ENCODE data around the gene SARS1.
"Not testable (repeated sequence)": the region's sequence is repeated elsewhere in the genome, so short reads cannot be mapped to it uniquely, and the experiment has no call there.

Gene SARS1, protein sequence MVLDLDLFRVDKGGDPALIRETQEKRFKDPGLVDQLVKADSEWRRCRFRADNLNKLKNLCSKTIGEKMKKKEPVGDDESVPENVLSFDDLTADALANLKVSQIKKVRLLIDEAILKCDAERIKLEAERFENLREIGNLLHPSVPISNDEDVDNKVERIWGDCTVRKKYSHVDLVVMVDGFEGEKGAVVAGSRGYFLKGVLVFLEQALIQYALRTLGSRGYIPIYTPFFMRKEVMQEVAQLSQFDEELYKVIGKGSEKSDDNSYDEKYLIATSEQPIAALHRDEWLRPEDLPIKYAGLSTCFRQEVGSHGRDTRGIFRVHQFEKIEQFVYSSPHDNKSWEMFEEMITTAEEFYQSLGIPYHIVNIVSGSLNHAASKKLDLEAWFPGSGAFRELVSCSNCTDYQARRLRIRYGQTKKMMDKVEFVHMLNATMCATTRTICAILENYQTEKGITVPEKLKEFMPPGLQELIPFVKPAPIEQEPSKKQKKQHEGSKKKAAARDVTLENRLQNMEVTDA

GRCh38 chr1:109213824-109214693 is at the start of gene SARS1:
SARS1 (plus strand) TSS chr1:109213918; CDS start chr1:109213993, 75 bp downstream.
- H3K27me3 Mint-ChIP-seq, result no peaks in the 10 kb centered on the region
- peaks cover 37% of the 10 kb centered on the region for H3K4me1 Mint-ChIP-seq (ENCODE audit: low read depth)
- peaks cover 13% of the 10 kb centered on the region for H3K36me3 Mint-ChIP-seq
- peak within 1 kb of the TSS; percentile 94 for H3K27ac Mint-ChIP-seq
- no peaks in the 10 kb centered on the region for H3K9me3 Mint-ChIP-seq (ENCODE audit: low read depth)
- H3K4me3 Mint-ChIP-seq, result peak within 1 kb of the TSS; percentile 98

DNA sequence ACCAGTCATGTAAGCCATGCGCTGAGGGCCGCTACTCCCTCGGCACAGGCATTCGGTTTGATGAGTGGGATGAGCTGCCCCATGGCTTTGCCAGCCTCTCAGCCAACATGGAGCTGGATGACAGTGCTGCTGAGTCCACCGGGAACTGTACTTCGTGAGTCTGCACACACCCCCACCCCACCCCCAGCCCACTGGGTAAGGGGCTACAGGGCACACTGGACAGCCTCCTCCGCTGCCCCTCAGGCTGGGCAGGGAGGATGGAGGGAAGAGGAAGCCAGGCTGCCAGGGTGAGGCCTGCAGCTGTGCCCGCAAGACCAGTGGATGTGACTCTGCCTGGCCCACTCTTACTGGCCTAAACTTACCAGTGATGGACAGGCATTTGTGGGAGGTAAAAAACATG is 49.2 kb upstream of the SARS1 start:
- H3K4me3 Mint-ChIP-seq, result no peak overlapping the region
- H3K27me3 Mint-ChIP-seq, result no peaks in the 10 kb centered on the region
- no peaks in the 10 kb centered on the region for H3K9me3 Mint-ChIP-seq (ENCODE audit: low read depth)
- H3K27ac Mint-ChIP-seq, result no peak overlapping the region
- peaks cover 11% of the 10 kb centered on the region for H3K36me3 Mint-ChIP-seq
- H3K4me1 Mint-ChIP-seq (ENCODE audit: low read depth), result peaks cover 12% of the 10 kb centered on the region

DNA sequence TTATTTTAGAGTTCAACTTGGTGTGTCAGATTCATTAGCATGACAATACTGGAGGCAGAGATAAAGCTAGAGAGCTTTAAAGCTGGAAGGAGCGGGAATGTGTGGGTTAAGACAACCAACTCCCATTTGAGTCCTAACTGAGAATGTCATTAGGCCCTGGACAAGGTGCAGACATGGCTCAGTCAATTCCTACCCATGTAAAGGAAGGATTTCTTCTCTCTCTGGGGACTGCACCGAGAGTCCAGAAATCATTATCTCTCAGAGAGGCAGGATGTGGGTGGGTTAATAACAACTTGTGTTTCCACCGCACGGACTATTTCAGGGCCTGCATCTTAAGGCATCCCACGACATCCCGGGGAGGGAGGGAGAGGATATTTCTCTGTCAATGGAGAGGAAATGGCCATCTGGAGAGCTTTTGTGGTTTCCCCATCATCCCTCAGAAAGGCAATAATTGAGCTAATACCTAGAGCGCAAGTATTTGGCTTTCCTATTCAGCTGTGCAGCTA is 46.7 kb upstream of the SARS1 start:
- no peak overlapping the region for H3K27ac Mint-ChIP-seq
- H3K4me1 Mint-ChIP-seq (ENCODE audit: low read depth), result peaks cover 7% of the 10 kb centered on the region
- H3K36me3 Mint-ChIP-seq, result peaks cover 8% of the 10 kb centered on the region
- H3K9me3 Mint-ChIP-seq (ENCODE audit: low read depth), result no peaks in the 10 kb centered on the region
- no peak overlapping the region for H3K4me3 Mint-ChIP-seq
- H3K27me3 Mint-ChIP-seq, result no peaks in the 10 kb centered on the region

GRCh38 chr1:109170035-109170764 is 43.5 kb upstream of the SARS1 start:
- Mint-ChIP-seq H3K27ac (no peak overlapping the region), H3K9me3 (ENCODE audit: low read depth) (no peaks in the 10 kb centered on the region), H3K36me3 (peaks cover 8% of the 10 kb centered on the region), H3K4me1 (ENCODE audit: low read depth) (no peaks in the 10 kb centered on the region), H3K4me3 (no peak overlapping the region), H3K27me3 (no peaks in the 10 kb centered on the region)

DNA sequence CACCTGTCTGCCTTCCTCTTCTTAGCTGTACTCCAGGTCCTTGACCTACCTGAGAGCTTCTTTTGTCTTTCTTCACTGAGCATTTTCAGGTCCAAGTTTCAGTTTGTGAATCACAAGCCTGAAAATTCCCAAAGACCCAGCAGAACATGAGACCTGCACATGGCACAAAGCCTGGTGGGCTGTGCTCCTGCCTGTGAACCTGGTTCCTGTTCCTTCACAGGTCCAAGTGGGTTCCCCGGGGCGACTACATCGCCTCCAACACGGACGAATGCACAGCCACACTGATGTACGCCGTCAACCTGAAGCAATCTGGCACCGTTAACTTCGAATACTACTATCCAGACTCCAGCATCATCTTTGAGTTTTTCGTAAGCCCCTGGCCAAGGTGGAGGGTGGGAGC is 42.1 kb upstream of the SARS1 start:
- no peaks in the 10 kb centered on the region for H3K4me1 Mint-ChIP-seq (ENCODE audit: low read depth)
- H3K4me3 Mint-ChIP-seq, result no peak overlapping the region
- no peaks in the 10 kb centered on the region for H3K27me3 Mint-ChIP-seq
- no peaks in the 10 kb centered on the region for H3K9me3 Mint-ChIP-seq (ENCODE audit: low read depth)
- H3K36me3 Mint-ChIP-seq, result peaks cover 14% of the 10 kb centered on the region
- no peak overlapping the region for H3K27ac Mint-ChIP-seq

- not testable (repeated sequence) for H3K36me3 Mint-ChIP-seq; H3K27me3 Mint-ChIP-seq; H3K27ac Mint-ChIP-seq; H3K4me1 Mint-ChIP-seq (ENCODE audit: low read depth); H3K9me3 Mint-ChIP-seq (ENCODE audit: low read depth); H3K4me3 Mint-ChIP-seq
Observed at GRCh38 chr1:109176349-109176748, 37.4 kb upstream of the SARS1 start.

DNA sequence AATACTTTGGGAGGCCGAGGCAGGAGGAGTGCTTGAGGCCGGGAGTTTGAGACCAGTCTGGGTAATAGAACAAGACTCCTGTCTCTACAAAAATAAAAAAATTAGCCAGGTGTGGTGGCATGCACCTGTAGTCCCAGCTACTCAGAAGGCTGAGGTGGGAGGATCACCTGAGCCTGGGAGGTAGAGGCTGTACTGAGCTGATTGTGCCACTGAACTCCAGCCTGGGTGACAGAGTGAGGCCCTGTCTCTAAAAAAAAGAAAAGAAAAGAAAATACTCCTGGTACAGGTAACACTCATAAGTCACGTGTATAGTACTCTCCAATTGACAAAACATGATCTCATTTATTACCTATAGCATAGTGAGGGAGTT is 33.0 kb upstream of the SARS1 start:
- not testable (repeated sequence) for H3K9me3 Mint-ChIP-seq (ENCODE audit: low read depth); H3K27me3 Mint-ChIP-seq; H3K27ac Mint-ChIP-seq; H3K4me3 Mint-ChIP-seq; H3K4me1 Mint-ChIP-seq (ENCODE audit: low read depth); H3K36me3 Mint-ChIP-seq

GRCh38 chr1:109181085-109181806 is 32.5 kb upstream of the SARS1 start:
- H3K27me3 Mint-ChIP-seq, result no peaks in the 10 kb centered on the region
- no peaks in the 10 kb centered on the region for H3K9me3 Mint-ChIP-seq (ENCODE audit: low read depth)
- no peak overlapping the region for H3K27ac Mint-ChIP-seq
- H3K4me3 Mint-ChIP-seq, result no peak overlapping the region
- peaks cover 1% of the 10 kb centered on the region for H3K36me3 Mint-ChIP-seq
- no peaks in the 10 kb centered on the region for H3K4me1 Mint-ChIP-seq (ENCODE audit: low read depth)

GRCh38 chr1:109181807-109182163 is 31.9 kb upstream of the SARS1 start:
- Mint-ChIP-seq H3K36me3 (no peaks in the 10 kb centered on the region), H3K27me3 (no peaks in the 10 kb centered on the region), H3K4me3 (no peak overlapping the region), H3K27ac (no peak overlapping the region), H3K4me1 (ENCODE audit: low read depth) (no peaks in the 10 kb centered on the region), H3K9me3 (ENCODE audit: low read depth) (no peaks in the 10 kb centered on the region)

GRCh38 chr1:109183058-109183738 is 30.5 kb upstream of the SARS1 start:
- Mint-ChIP-seq H3K27me3 (no peaks in the 10 kb centered on the region), H3K27ac (no peak overlapping the region), H3K9me3 (ENCODE audit: low read depth) (no peaks in the 10 kb centered on the region), H3K36me3 (no peaks in the 10 kb centered on the region), H3K4me1 (ENCODE audit: low read depth) (no peaks in the 10 kb centered on the region), H3K4me3 (no peak overlapping the region)

GRCh38 chr1:109184687-109185086 is 29.0 kb upstream of the SARS1 start:
- Mint-ChIP-seq H3K9me3 (ENCODE audit: low read depth) (no peaks in the 10 kb centered on the region), H3K27me3 (no peaks in the 10 kb centered on the region), H3K4me1 (ENCODE audit: low read depth) (peaks cover 2% of the 10 kb centered on the region), H3K27ac (no peak overlapping the region), H3K36me3 (peaks cover 2% of the 10 kb centered on the region), H3K4me3 (no peak overlapping the region)

GRCh38 chr1:109185357-109185756 is 28.4 kb upstream of the SARS1 start:
- H3K4me3 Mint-ChIP-seq, result no peak overlapping the region
- no peaks in the 10 kb centered on the region for H3K27me3 Mint-ChIP-seq
- peaks cover 2% of the 10 kb centered on the region for H3K36me3 Mint-ChIP-seq
- H3K9me3 Mint-ChIP-seq (ENCODE audit: low read depth), result no peaks in the 10 kb centered on the region
- no peak overlapping the region for H3K27ac Mint-ChIP-seq
- H3K4me1 Mint-ChIP-seq (ENCODE audit: low read depth), result peaks cover 2% of the 10 kb centered on the region

DNA sequence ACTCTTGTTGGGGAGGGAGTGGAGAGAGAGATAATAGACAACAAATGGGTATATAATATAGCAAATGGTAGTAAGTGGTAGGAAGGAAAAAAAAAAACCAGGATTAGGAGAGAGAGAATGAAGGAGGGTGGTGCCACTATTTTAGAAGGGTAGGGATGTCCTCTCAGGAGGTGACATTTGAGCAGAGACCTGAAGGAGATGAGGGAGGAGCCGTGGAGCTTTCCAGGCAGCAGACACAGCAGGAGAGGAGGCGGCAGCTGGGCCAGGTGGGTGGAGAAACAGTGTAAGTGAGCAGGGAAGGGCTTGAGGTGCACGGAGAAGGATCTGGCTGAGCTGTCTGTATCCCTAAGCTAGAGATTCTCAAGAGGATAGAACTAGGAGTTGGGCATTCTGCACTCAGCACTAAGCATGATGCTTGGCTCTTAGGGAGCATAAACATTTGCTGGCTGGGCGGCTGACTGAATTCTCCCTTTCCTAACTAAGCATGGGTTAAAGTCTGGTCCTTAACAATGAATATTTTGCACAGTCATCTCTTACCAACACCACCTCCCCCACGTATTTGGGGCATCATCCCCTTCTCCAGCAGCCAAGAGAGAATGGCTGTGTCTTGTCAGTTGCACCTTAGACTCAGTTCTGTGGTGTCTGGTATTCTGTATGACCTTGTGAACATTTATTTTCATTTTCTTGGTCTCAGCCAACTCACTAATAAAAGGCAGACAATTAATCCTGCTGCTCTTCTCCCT is 27.6 kb upstream of the SARS1 start:
- no peaks in the 10 kb centered on the region for H3K9me3 Mint-ChIP-seq (ENCODE audit: low read depth)
- H3K36me3 Mint-ChIP-seq, result peaks cover 2% of the 10 kb centered on the region
- H3K27ac Mint-ChIP-seq, result no peak overlapping the region
- peaks cover 2% of the 10 kb centered on the region for H3K4me1 Mint-ChIP-seq (ENCODE audit: low read depth)
- no peak overlapping the region for H3K4me3 Mint-ChIP-seq
- no peaks in the 10 kb centered on the region for H3K27me3 Mint-ChIP-seq
